ENCODE data around the gene SLC22A23. TPM values are rescaled to one million over a fixed set of nuclear protein-coding genes. Genes with fewer than 3 reads are reported as not detected.

The SLC22A23 gene
- total RNA-seq, 1 experiment from 2014 or later, result 6.8 TPM

DNA sequence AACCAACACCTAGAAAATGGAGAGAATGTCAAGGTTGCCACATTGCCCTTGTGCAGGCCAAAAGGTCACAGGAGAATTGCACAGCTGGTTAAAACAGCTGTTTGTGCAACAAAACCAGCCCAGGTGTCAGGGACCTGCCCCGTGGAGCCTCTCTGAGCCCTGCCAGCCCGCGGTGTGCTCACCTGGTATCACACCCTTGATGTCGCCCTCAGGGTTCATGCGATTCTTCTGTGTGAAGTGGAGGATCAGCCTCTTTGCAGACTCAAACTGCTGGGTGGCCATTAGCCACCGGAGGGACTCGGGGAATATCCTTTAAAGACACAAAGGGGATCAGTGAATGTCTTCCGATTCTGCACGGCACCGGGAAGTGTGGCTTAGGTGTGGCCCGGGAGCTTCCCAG lies 158.9 kb downstream of the SLC22A23 start:
- no peak overlapping the region for H4K5ac ChIP-seq (ENCODE audit: insufficient read length, low read depth, low read length)
- H2BK120ac ChIP-seq (ENCODE audit: low read depth, low read length, poor library complexity, severe bottlenecking), result no peak overlapping the region
- no peak overlapping the region for H2AFZ ChIP-seq (ENCODE audit: low read length)
- H3K56ac ChIP-seq (ENCODE audit: insufficient read length, low read depth, low read length), result no peak overlapping the region
- no peak overlapping the region for H2BK15ac ChIP-seq (ENCODE audit: low read depth, low read length)
- no peaks in the 10 kb centered on the region for H3K27me3 ChIP-seq (ENCODE audit: insufficient read depth, low read length)
- no peaks in the 10 kb centered on the region for H3K23me2 ChIP-seq (ENCODE audit: insufficient read length, low read depth, low read length, poor library complexity, severe bottlenecking)
- Mint-ChIP-seq H3K27ac (peak overlapping the region; percentile 49 to 52 (median 50); a peak in 4 of 7 replicates), H3K27me3 (ENCODE audit: low read depth) (no peaks in the 10 kb centered on the region; the same call in none of the 2 replicates), H3K9me3 (no peaks in the 10 kb centered on the region; a peak in 1 of 5 replicates), H3K36me3 (ENCODE audit: insufficient read depth in 1 of 3, low read depth in 3 of 3) (peaks cover 0 to 11% (median 0%) of the 10 kb centered on the region in 3 experiments; a peak in 3 of 7 replicates), H3K4me3 (no peak overlapping the region), H3K4me1 (peaks cover 15 to 16% of the 10 kb centered on the region in 2 experiments; a peak in 3 of 4 replicates)
- no peak overlapping the region for H4K8ac ChIP-seq (replicated peaks; ENCODE audit: insufficient read length, low read depth, low read length)
- no peak overlapping the region for H3K23ac ChIP-seq (ENCODE audit: insufficient read length, low read depth, low read length)
- H2BK20ac ChIP-seq (ENCODE audit: low read depth, low read length, poor library complexity, severe bottlenecking), result no peak overlapping the region
- TF ChIP-seq, protein P1, sequence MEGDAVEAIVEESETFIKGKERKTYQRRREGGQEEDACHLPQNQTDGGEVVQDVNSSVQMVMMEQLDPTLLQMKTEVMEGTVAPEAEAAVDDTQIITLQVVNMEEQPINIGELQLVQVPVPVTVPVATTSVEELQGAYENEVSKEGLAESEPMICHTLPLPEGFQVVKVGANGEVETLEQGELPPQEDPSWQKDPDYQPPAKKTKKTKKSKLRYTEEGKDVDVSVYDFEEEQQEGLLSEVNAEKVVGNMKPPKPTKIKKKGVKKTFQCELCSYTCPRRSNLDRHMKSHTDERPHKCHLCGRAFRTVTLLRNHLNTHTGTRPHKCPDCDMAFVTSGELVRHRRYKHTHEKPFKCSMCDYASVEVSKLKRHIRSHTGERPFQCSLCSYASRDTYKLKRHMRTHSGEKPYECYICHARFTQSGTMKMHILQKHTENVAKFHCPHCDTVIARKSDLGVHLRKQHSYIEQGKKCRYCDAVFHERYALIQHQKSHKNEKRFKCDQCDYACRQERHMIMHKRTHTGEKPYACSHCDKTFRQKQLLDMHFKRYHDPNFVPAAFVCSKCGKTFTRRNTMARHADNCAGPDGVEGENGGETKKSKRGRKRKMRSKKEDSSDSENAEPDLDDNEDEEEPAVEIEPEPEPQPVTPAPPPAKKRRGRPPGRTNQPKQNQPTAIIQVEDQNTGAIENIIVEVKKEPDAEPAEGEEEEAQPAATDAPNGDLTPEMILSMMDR (conservative IDR thresholded peaks at IDR 0.05), result peak; percentile 20; the same call in 2 of the 3 replicates
- H3T11ph ChIP-seq (ENCODE audit: low read length), result no peak overlapping the region
- no peak overlapping the region for H2BK5ac ChIP-seq (ENCODE audit: insufficient read length, low read length)
- H4K91ac ChIP-seq (ENCODE audit: insufficient read length, low read depth, low read length), result no peak overlapping the region
- H3K9me3 ChIP-seq (ENCODE audit: control insufficient read depth, low read depth, low read length), result no peaks in the 10 kb centered on the region
- H4K20me1 ChIP-seq (ENCODE audit: control insufficient read depth, insufficient read depth, insufficient read length), result no peaks in the 10 kb centered on the region
- no peaks in the 10 kb centered on the region for H3K79me2 ChIP-seq (ENCODE audit: insufficient read depth, low read length)
- no peaks in the 10 kb centered on the region for H3K4me1 ChIP-seq (ENCODE audit: insufficient read depth, low read length)
- WGBS (ENCODE audit: extremely low coverage, insufficient read length, low lambda C conversion rate), result no CpG with 5 or more reads among the region's 11 CpGs
- H3K18ac ChIP-seq (ENCODE audit: insufficient read length, low read depth, low read length), result no peak overlapping the region
- H3K4ac ChIP-seq (ENCODE audit: low read depth, low read length), result no peak overlapping the region
- no peak overlapping the region for H2AK5ac ChIP-seq (ENCODE audit: insufficient read length, low read length)
- H3K27ac ChIP-seq (ENCODE audit: insufficient read length, low read depth, low read length), result no peak overlapping the region
- no peak overlapping the region for H2BK12ac ChIP-seq (ENCODE audit: insufficient read length, low read depth, low read length)
- no peaks in the 10 kb centered on the region for H3K79me1 ChIP-seq (ENCODE audit: insufficient read depth, low read depth, low read length, poor library complexity, severe bottlenecking)
- no peak overlapping the region for H3K14ac ChIP-seq (ENCODE audit: insufficient read depth, low read length)
- no peak for DNase-seq
- no peak overlapping the region for H3K9ac ChIP-seq (ENCODE audit: extremely low read depth, insufficient read length, low read length)
- no peak overlapping the region for H3K4me2 ChIP-seq (ENCODE audit: insufficient read depth, insufficient read length, low read length)
